Spleen (tissue), 11 donors: ENCODE data around the gene LRSAM1. TPM values are rescaled to one million over a fixed set of nuclear protein-coding genes. Genes with fewer than 3 reads are reported as not detected.

ENCODE experiments used
- DNase-seq: peaks from one replicate; pipeline ENCODE4 v3.0.0-alpha.2; 2020
- H3K27ac ChIP-seq, 8 donors: fragments of 200-600 bp; sonication (generic) in 7 of 8; 1 replicate in 4 of 8; 2 replicates in 4 of 8; pipeline versions ENCODE4 v1.5.0 to v1.8.0; 2016 to 2021; ENCODE audit warnings: inconsistent platforms in 4 of 8, mild to moderate bottlenecking in 4 of 8, moderate library complexity in 1 of 8
- H3K27me3 ChIP-seq, 7 donors: fragments of 200-600 bp; sonication (generic) in 6 of 7; replicated peaks in 1 of 7; 1 replicate in 4 of 7; 2 replicates in 3 of 7; pipeline versions ENCODE4 v1.5.0 to v1.8.0; 2016 to 2021; ENCODE audit warnings: inconsistent platforms in 3 of 7, mild to moderate bottlenecking in 1 of 7
- H3K36me3 ChIP-seq, 6 donors: fragments of 200-600 bp; sonication (generic) in 5 of 6; 1 replicate in 4 of 6; 2 replicates in 2 of 6; pipeline versions ENCODE4 v1.5.0 to v1.8.0; 2016 to 2021; ENCODE audit warnings: inconsistent platforms in 2 of 6
- H3K4me1 ChIP-seq, 6 donors: fragments of 200-600 bp; sonication (generic) in 5 of 6; 1 replicate in 3 of 6; 2 replicates in 3 of 6; pipeline versions ENCODE4 v1.5.0 to v1.8.0; 2016 to 2021; ENCODE audit warnings: inconsistent platforms in 3 of 6
- H3K4me3 ChIP-seq, 8 donors: fragments of 200-600 bp; sonication (generic) in 7 of 8; 1 replicate in 4 of 8; 2 replicates in 4 of 8; pipeline versions ENCODE4 v1.5.0 to v1.8.0; 2016 to 2021; ENCODE audit warnings: inconsistent platforms in 4 of 8, mild to moderate bottlenecking in 4 of 8, moderate library complexity in 2 of 8
- H3K9me3 ChIP-seq, 8 donors: fragments of 200-600 bp; sonication (generic) in 7 of 8; 1 replicate in 4 of 8; 2 replicates in 4 of 8; pipeline versions ENCODE4 v1.5.0 to v1.8.0; 2016 to 2021; ENCODE audit warnings: inconsistent platforms in 4 of 8
- POLR2A ChIP-seq, 3 donors: fragments of 450-650 bp; IDR thresholded peaks; one replicate each; pipeline ENCODE4 v1.5.1; 2017; ENCODE audit warnings: antibody characterized with exemption in 3 of 3, mild to moderate bottlenecking in 1 of 3
- POLR2AphosphoS5 ChIP-seq, 3 donors: sonication (generic); formaldehyde crosslinking; IDR thresholded peaks; one replicate each; pipeline ENCODE4 v1.5.1; 2017; ENCODE audit warnings: antibody characterized with exemption in 3 of 3
- WGBS, 5 donors: extraction: QIAGEN DNeasy Blood & Tissue Kit in 3 of 5; methylation state at CpG; one replicate each; pipeline versions ENCODE4 v1.1.5 to v1.1.7; 2013 to 2018; 5-methylcytosine and 5-hydroxymethylcytosine counted together
- intact Hi-C: fragments of 100-400 bp; cut with DNase I; formaldehyde crosslinking; loops from one replicate; pipeline ENCODE4 v1.15.0; 2023; ENCODE audit warnings: low total_unique reads
- polyA plus RNA-seq, 3 donors: library from polyadenylated mRNA; stranded (reverse); fragments of 200-250 nt; gene quantifications; one replicate each; pipeline ENCODE4 v1.2.1, GENCODE V29; 2013
- total RNA-seq, 7 donors: library from RNA; depleted of rRNA in 3 of 7; stranded (reverse); fragments of >200 nt in 3 of 7; fragmentation: NEBNext Ultra II Directional in 4 of 7; extraction: Animal tissue kit (Norgen Biotek cat#: 25700) in 4 of 7; gene quantifications; one replicate each; pipeline versions ENCODE4 v1.1.0 to v1.2.1, GENCODE V29; 2016 to 2021
- TF ChIP-seq, protein P1 (sequence below), 11 experiments: fragments of 200-600 bp in 7 of 11; fragments of 450-650 bp in 4 of 11; sonication (generic) in 4 of 11; IDR thresholded peaks in 8 of 11; conservative IDR thresholded peaks in 3 of 11; 1 replicate in 7 of 11; 2 replicates in 4 of 11; pipeline versions ENCODE4 v1.4.0 to v1.8.0; 2016 to 2021; ENCODE audit warnings: antibody characterized with exemption in 11 of 11, inconsistent platforms in 4 of 11, mild to moderate bottlenecking in 1 of 11
- donor health status: healthy with polysubstance abuse.
- donor health status: DM: no; HTN: no; CAD: no; lungs with moderate emphysema.
- donor health status: DM: no; HTN: no; CAD: no.
- donor health status: Bipolar disorder and iron deficiency.
- donor health status: healthy.
- donor health status: DM: no; HTN: no; CAD: no.
- donor health status: DM: yes; HTN: yes; CAD: no.

Gene LRSAM1
- total and polyA plus RNA-seq, 10 donors = 13.5 to 32.1 (median 25.1) TPM

DNA sequence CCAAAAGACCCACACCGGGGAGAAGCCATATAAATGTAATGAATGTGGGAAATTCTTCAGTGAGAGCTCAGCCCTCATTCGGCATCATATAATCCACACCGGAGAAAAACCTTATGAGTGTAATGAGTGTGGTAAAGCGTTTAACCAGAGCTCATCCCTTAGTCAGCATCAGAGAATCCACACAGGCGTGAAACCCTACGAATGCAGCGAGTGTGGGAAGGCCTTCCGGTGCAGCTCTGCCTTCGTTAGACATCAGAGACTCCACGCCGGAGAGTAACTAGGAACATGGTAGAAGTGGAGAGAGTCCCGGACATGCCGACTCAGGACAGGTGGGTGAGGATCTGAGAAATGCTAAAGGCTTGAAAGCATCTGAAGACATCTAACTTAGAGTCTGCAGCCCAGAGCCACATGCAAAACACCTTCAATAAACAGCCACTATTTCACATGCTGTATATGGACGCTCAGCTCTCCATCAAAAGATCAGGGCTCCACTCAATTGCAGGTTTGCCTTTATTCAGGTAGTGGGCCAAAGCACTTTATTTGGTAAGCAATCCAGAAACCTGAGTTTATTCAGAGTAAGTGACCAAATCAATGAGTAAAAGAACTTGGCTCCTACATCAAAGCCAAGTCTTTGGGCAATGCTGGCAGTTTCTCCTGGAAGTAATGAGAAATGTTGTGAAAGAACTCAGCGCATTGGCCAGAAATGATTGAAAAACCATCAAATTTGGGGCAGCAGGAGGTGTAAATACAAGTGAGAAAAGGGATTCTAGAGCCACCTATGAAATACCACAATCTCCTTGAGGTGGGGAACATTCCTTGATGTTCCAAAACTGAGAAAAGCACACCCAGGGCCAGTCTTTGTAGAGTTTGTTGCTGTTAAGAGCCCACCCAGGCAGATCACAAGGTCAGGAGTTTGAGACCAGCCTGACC is 6.1 kb upstream of the LRSAM1 start:
- Histone ChIP-seq H3K4me1 (peaks cover 15 to 32% (median 20%) of the 10 kb centered on the region in 6 donors), H3K27me3 (no peaks in the 10 kb centered on the region), H3K9me3 (peaks cover 0 to 14% (median 0%) of the 10 kb centered on the region in 8 donors), H3K36me3 (peaks cover 0 to 100% (median 92%) of the 10 kb centered on the region in 6 donors), H3K27ac (no peak overlapping the region), H3K4me3 (no peak overlapping the region)
- TF ChIP-seq, protein P1, sequence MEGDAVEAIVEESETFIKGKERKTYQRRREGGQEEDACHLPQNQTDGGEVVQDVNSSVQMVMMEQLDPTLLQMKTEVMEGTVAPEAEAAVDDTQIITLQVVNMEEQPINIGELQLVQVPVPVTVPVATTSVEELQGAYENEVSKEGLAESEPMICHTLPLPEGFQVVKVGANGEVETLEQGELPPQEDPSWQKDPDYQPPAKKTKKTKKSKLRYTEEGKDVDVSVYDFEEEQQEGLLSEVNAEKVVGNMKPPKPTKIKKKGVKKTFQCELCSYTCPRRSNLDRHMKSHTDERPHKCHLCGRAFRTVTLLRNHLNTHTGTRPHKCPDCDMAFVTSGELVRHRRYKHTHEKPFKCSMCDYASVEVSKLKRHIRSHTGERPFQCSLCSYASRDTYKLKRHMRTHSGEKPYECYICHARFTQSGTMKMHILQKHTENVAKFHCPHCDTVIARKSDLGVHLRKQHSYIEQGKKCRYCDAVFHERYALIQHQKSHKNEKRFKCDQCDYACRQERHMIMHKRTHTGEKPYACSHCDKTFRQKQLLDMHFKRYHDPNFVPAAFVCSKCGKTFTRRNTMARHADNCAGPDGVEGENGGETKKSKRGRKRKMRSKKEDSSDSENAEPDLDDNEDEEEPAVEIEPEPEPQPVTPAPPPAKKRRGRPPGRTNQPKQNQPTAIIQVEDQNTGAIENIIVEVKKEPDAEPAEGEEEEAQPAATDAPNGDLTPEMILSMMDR (IDR thresholded peaks at IDR 0.05 in 8 of 11, conservative IDR thresholded peaks at IDR 0.05 in 3 of 11) = no peak
- TF ChIP-seq POLR2AphosphoS5 (IDR thresholded peaks at IDR 0.05) = no peak
- no peak for TF ChIP-seq POLR2A (IDR thresholded peaks at IDR 0.05)
- DNase-seq = no peak
- WGBS, 5 donors = 93 to 96% (median 94%) methylated on average over 15 of the region's 15 CpGs
- intact Hi-C loops = no loop called here

DNA sequence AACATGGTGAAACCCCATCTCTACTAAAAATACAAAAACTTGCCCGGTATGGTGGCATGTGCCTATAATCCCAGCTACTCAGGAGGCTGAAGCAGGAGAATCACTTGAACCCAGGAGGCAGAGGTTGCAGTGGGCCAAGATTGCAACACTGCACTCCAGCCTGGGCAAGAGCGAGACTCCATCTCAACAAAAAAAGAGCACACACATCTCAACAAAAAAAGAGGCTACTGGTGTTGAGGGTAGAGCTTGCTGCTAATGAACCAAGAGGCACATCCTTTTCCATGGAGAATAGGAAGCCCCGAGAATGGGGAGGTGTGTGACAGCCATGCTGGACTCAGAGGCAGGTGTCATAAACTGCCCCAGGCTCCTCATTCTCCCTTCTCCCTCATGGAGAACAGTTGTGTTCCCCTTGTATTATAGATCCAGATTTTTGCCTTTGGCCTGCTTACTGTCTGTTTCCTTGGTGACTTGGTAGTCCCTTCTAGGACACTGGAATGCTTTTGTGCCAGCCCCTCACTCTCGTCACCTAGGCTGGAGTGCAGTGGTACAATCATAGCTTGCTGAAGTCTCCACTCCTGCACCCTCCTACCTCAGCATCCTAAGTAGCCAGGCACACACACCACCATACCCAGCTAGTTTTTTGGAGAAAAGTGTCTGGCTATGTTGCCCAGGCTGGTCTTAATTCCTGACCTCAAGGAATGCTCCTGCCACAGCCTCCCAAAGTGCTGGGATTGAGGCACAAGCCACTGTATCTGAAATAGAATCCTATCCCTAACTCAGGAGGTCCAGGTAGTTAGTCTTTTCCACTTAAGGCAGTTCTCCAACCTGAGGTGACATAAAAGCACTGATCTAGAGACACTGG is 5.2 kb upstream of the LRSAM1 start:
- TF ChIP-seq POLR2A (IDR thresholded peaks at IDR 0.05) (no peak), POLR2AphosphoS5 (IDR thresholded peaks at IDR 0.05) (peak in 1 of 3 donors; percentile 10)
- Histone ChIP-seq H3K27ac (peak overlapping the region in 1 of 8 donors; percentile 27), H3K4me3 (no peak overlapping the region), H3K36me3 (peaks cover 0 to 94% (median 83%) of the 10 kb centered on the region in 6 donors), H3K9me3 (peaks cover 0 to 14% (median 0%) of the 10 kb centered on the region in 8 donors), H3K4me1 (peaks cover 16 to 38% (median 26%) of the 10 kb centered on the region in 6 donors), H3K27me3 (no peaks in the 10 kb centered on the region)
- no peak for DNase-seq
- intact Hi-C loops = no loop called here
- WGBS, 5 donors = 80 to 88% (median 87%) methylated on average over 4 of the region's 4 CpGs

DNA sequence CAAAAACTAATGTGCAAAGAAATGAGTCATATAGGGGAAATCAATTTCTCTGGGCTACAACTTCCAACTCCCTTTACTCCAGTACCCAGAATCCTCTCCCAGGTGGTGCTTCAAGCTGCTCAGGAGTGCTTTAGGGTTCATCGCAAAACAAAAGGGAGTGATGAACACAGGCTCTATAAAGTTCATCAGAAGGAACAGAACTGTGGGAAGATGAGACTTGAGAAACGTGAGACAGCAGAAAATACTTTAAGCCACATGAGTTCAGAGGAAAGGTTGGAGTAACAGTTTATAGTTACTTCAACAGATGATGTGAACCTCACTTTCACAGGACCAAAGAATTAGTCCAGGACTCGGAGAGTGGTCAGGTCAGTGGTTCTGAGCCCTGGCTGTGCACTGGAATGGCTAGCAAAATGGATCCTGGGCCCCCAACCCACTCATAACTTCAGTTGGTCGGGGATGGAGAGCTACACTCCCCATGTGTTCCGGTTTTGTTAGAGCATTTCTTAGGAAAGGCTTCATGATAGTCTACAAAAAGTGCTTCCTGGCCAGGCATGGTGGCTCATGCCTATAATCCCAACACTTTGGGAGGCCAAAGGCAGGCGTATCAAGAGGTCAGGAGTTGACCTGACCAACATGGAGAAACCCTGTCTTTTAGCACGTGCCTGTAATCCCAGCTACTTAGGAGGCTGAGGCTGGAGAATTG is 4.4 kb upstream of the LRSAM1 start:
- peaks cover 0 to 14% (median 0%) of the 10 kb centered on the region in 8 donors for H3K9me3 ChIP-seq
- no peaks in the 10 kb centered on the region for H3K27me3 ChIP-seq
- peak overlapping the region in 1 of 8 donors; percentile 27 for H3K27ac ChIP-seq
- whole genome bisulfite sequencing, 5 donors = 80 to 91% (median 81%) methylated on average over 6 to 7 of the region's 7 CpGs
- intact Hi-C loops = no loop called here
- H3K4me1 ChIP-seq = peaks cover 16 to 40% (median 27%) of the 10 kb centered on the region in 6 donors
- H3K36me3 ChIP-seq = peaks cover 0 to 86% (median 75%) of the 10 kb centered on the region in 6 donors
- H3K4me3 ChIP-seq = no peak overlapping the region
- TF ChIP-seq POLR2A (IDR thresholded peaks at IDR 0.05) = no peak
- TF ChIP-seq, protein P1 (IDR thresholded peaks at IDR 0.05 in 8 of 11, conservative IDR thresholded peaks at IDR 0.05 in 3 of 11) = no peak
- no peak for TF ChIP-seq POLR2AphosphoS5 (IDR thresholded peaks at IDR 0.05)
- DNase-seq = no peak
